ENCODE measurements around the gene RSRC1. TPM values are rescaled to one million over a fixed set of nuclear protein-coding genes. Genes with fewer than 3 reads are reported as not detected.

RSRC1 gene
- total and polyA plus RNA-seq, 2 of the 8 experiments (the other 6 are each of a cell fraction or from before 2014, with no cell fraction given), result 2.0 to 27.9 TPM

GRCh38 chr3:158106766-158107471 is 3.0 kb upstream of the RSRC1 start (continued):
- TF ChIP-seq BACH1 (IDR thresholded peaks at IDR 0.05; ENCODE audit: low read length), result no peak
- no peak for TF ChIP-seq ZNF274 (IDR thresholded peaks at IDR 0.05; ENCODE audit: borderline replicate concordance, extremely low read depth, low read length)
- TF ChIP-seq HDAC2 (IDR thresholded peaks at IDR 0.05; ENCODE audit: borderline replicate concordance in 1 of 2, low read depth in 2 of 2, low read length in 2 of 2), result no peak; a peak in 1 of 4 replicates
- no peak for TF ChIP-seq KDM1A (IDR thresholded peaks at IDR 0.05; ENCODE audit: borderline replicate concordance, low read length)
- no peak for TF ChIP-seq YY1 (IDR thresholded peaks at IDR 0.05; ENCODE audit: low read depth, low read length)
- TF ChIP-seq TBP (IDR thresholded peaks at IDR 0.05; ENCODE audit: low read depth, low read length), result no peak
- TF ChIP-seq POLR2AphosphoS5 (IDR thresholded peaks at IDR 0.05; ENCODE audit: low read depth, low read length), result no peak
- no peak for TF ChIP-seq GABPA (IDR thresholded peaks at IDR 0.05; ENCODE audit: borderline replicate concordance, insufficient read depth, low read length)
- TF ChIP-seq MAFK (IDR thresholded peaks at IDR 0.05; ENCODE audit: low read depth, low read length), result no peak
- TF ChIP-seq RNF2 (IDR thresholded peaks at IDR 0.05; ENCODE audit: borderline replicate concordance, low read depth, low read length, missing control alignments, poor library complexity, severe bottlenecking), result peak; percentile 94
- no peak for TF ChIP-seq ATF3 (IDR thresholded peaks at IDR 0.05; ENCODE audit: insufficient read depth, low read depth, low read length)

Measured in H1 (cell line).